Stimulated activated naive CD8-positive, alpha-beta T cell treated with anti-CD3 and anti-CD28 coated beads, Interleukin-15, amount 100 ng/mL, for 72 hours (primary cell): ENCODE measurements around the gene CHDH.

Experiments
- ATAC-seq: fragments of 150-1000 bp; cut with Tn5 transposase; 2 replicates; pipeline ENCODE4 v1.10.0; 2021; ENCODE audit warnings: mild to moderate bottlenecking, moderate library complexity
- DNase-seq, 2 donors: peaks; one replicate each; pipeline ENCODE4 v3.0.0; 2021 to 2022
- H3K27ac Mint-ChIP-seq, 2 donors: one replicate each; pipeline ENCODE4 v1.8.0; 2022; ENCODE audit warnings: mild to moderate bottlenecking in 2 of 2, mixed read lengths in 2 of 2, moderate library complexity in 2 of 2
- H3K27me3 Mint-ChIP-seq: one replicate; pipeline ENCODE4 v1.8.0; 2022; ENCODE audit warnings: mixed read lengths
- H3K4me1 Mint-ChIP-seq: one replicate; pipeline ENCODE4 v1.8.0; 2022; ENCODE audit warnings: mild to moderate bottlenecking, mixed read lengths
- H3K4me3 Mint-ChIP-seq, 2 donors: one replicate each; pipeline ENCODE4 v1.8.0; 2022; ENCODE audit warnings: mild to moderate bottlenecking in 2 of 2, mixed read lengths in 2 of 2, moderate library complexity in 1 of 2
- H3K9me3 Mint-ChIP-seq, 2 donors: one replicate each; pipeline ENCODE4 v1.8.0; 2022; ENCODE audit warnings: mixed read lengths in 2 of 2

The CHDH gene, protein sequence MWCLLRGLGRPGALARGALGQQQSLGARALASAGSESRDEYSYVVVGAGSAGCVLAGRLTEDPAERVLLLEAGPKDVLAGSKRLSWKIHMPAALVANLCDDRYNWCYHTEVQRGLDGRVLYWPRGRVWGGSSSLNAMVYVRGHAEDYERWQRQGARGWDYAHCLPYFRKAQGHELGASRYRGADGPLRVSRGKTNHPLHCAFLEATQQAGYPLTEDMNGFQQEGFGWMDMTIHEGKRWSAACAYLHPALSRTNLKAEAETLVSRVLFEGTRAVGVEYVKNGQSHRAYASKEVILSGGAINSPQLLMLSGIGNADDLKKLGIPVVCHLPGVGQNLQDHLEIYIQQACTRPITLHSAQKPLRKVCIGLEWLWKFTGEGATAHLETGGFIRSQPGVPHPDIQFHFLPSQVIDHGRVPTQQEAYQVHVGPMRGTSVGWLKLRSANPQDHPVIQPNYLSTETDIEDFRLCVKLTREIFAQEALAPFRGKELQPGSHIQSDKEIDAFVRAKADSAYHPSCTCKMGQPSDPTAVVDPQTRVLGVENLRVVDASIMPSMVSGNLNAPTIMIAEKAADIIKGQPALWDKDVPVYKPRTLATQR

GRCh38 chr3:53846134-53846850 lies at the start of gene CHDH, which contains the start of gene IL17RB:
Gene CHDH, minus strand, starts transcription at chr3:53846419. Its CDS starts 22,411 bp downstream, at chr3:53824008.
Gene IL17RB, plus strand, starts transcription at chr3:53846568. Its CDS starts 21 bp downstream, at chr3:53846589.
- DNase-seq = peak in 1 of 2 donors; percentile 9
- ATAC-seq = peak; percentile 76
- Mint-ChIP-seq H3K27ac (peak within 1 kb of the TSS in 1 of 2 donors; percentile 43), H3K4me1 (peaks cover 5% of the 10 kb centered on the region), H3K27me3 (peaks cover 79% of the 10 kb centered on the region), H3K9me3 (no peaks in the 10 kb centered on the region), H3K4me3 (peak within 1 kb of the TSS; percentile 59 to 68)

GRCh38 chr3:53892286-53892637 lies 46.0 kb upstream of the CHDH start:
- peak overlapping the region; percentile 88 to 96 for H3K4me3 Mint-ChIP-seq
- H3K4me1 Mint-ChIP-seq = peaks cover 53% of the 10 kb centered on the region
- peaks cover 0 to 7% of the 10 kb centered on the region in 2 donors for H3K9me3 Mint-ChIP-seq
- no peak for ATAC-seq
- H3K27ac Mint-ChIP-seq = peak overlapping the region; percentile 94 to 99
- no peak for DNase-seq
- no peaks in the 10 kb centered on the region for H3K27me3 Mint-ChIP-seq

DNA sequence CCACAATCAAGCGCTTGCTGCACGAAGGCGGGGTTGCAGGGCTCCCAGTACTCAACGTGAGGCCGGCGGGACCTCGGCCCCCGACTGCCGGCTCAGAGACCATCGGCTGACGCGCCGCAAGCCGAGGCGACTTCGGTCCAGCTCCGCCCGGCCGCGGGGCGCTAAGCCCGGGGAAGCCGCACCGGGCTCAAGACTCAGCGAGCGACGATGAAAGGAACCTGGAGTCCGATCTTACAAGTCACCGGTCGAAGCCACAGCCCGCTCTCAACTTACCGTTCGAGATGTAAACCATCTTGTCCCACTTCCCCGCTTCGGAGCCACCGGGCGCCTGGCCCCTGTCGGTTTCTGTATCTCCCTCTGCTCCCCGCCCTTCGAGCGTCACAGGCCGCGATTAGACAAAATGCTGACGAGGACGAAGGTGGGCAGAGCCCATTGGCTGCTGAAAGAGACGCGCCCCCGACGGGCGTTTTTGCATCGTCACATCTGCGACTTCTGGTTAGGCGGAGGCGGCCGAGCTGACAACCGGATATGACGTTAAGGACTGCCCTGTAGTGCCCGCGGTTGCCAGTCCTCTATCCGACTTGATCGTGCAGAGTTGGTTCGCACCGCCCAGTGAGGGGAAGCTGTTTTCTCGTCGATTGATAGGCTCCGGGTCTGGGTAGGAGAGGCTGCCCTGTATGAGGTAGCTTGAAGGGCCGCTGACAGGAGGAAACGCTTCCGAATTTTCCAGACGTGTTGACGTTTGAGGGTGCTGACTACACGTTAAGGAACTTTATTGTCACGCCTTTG lies 45.5 kb upstream of the CHDH start, which contains the start of gene SELENOK:
TSS of gene SELENOK (minus strand) at position 363 of the 789 bp plus-strand sequence.
- Mint-ChIP-seq H3K4me1 (peaks cover 59% of the 10 kb centered on the region), H3K27me3 (no peaks in the 10 kb centered on the region), H3K9me3 (peaks cover 0 to 7% of the 10 kb centered on the region in 2 donors), H3K27ac (peak within 1 kb of the TSS; percentile 94 to 99), H3K4me3 (peak within 1 kb of the TSS; percentile 88 to 96)
- DNase-seq (peak; percentile 97 to 98), ATAC-seq (peak; percentile 97)

DNA sequence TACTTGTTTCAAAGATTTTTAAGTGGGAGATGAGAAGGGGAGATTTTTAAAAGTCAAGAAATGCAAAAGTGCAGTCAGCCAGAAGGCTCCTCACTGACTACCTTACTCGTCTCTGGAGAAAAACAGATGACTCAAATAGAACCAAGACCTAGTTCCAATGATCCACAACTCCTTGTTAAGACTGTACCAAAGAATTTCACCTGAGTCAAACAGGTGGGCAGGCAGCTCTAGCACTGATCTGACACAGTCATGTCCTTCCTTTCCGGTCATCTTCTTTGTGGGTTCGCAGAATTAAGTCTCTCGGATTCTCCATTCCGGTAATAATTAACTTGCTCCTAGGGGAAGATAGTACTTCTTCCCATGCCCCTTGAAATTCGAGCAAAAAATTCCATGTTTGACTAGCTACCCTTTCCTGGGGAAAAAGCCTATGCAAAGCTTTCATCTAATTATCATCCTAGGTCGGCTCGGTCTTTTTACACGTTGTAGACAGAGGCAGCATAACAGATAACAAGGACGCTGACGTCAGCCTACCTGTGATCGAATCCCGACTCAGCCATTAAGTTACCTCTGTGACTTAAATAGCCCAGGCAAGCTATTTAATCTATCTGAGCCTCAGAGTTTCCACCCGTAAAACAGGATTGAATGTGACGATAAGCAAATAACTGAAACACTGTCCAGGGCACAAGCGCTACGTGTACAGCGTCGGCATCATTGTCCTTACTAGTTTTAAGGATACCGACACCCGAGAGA lies 44.7 kb upstream of the CHDH start:
- Mint-ChIP-seq H3K9me3 (peaks cover 0 to 7% of the 10 kb centered on the region in 2 donors), H3K27ac (peak overlapping the region; percentile 94 to 99), H3K27me3 (no peaks in the 10 kb centered on the region), H3K4me3 (peak overlapping the region; percentile 88 to 96), H3K4me1 (peaks cover 60% of the 10 kb centered on the region)
- peak; percentile 36 for ATAC-seq
- DNase-seq = peak; percentile 24 to 37

- Mint-ChIP-seq H3K27me3 (no peaks in the 10 kb centered on the region), H3K9me3 (peaks cover 0 to 4% of the 10 kb centered on the region in 2 donors), H3K4me3 (no peak overlapping the region), H3K27ac (no peak overlapping the region), H3K4me1 (peaks cover 58% of the 10 kb centered on the region)
- DNase-seq = no peak
- ATAC-seq = no peak
Observed at GRCh38 chr3:53888232-53888631, 42.0 kb upstream of the CHDH start.

DNA sequence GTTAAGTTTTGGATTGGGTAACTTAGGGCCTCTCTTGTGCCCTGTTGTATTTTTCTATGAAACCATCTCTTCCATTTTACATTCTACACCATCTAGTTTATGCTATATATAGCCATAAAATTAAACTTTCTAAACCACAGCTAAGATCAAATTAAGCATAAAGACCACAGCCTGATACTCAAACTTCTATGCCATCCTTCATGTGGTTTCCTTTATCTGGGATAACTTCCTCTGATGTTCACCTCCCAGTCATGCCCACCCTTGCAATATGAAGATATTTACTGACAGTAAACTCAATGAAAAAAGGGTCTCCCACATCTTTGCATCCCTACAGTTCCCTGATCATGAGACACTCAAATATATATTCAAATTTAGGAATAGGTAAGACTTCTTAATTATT lies 41.2 kb upstream of the CHDH start:
- peaks cover 55% of the 10 kb centered on the region for H3K4me1 Mint-ChIP-seq

DNA sequence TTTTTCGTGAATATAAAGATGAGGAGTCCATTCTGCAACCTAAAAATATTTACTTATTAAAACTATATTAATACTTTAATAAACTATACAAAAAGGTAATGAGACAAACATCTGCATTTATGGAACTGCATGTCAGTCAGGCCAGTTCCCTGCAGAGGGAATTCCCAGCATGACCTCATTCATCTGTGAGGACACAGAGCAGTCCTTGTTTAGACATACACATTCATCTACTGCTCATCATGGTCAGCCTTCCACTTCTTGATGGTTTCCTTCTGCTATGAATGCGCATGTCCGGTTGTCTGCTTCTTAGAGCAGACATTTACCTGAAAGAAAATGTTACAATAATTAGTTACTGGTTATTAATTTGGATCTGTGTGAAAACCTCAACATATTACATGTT lies 39.0 kb upstream of the CHDH start:
- DNase-seq (no peak), ATAC-seq (no peak)
- H3K27me3 Mint-ChIP-seq = no peaks in the 10 kb centered on the region
- H3K4me3 Mint-ChIP-seq = no peak overlapping the region
- H3K27ac Mint-ChIP-seq = no peak overlapping the region
- peaks cover 51% of the 10 kb centered on the region for H3K4me1 Mint-ChIP-seq
- no peaks in the 10 kb centered on the region for H3K9me3 Mint-ChIP-seq

More for the DNA sequence above, 41.2 kb upstream of the CHDH start:
- no peak for ATAC-seq
- peak overlapping the region; percentile 10 to 12 for H3K27ac Mint-ChIP-seq
- H3K4me3 Mint-ChIP-seq = peak overlapping the region in 1 of 2 donors; percentile 8
- no peaks in the 10 kb centered on the region for H3K27me3 Mint-ChIP-seq
- no peaks in the 10 kb centered on the region for H3K9me3 Mint-ChIP-seq
- DNase-seq = no peak

DNA sequence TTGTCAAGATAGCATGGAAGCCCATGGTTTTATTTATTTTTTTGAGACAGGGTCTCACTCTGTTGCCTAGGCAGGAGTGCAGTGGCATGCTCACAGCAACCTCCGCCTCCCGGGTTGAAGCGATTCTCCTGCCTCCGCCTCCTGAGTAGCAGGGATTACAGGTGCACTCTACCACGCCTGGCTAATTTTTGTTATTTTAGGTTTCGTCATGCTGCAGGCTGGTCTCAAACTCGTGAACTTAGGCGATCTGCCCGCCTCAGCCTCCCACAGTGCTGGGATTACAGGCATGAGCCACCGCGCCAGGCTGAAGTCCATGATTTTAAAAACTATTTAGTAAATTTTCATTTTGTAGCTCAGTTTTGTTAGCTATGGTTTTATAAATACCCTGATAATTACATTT lies 38.4 kb upstream of the CHDH start:
- no peak for DNase-seq
- H3K9me3 Mint-ChIP-seq = no peaks in the 10 kb centered on the region
- H3K4me3 Mint-ChIP-seq = no peak overlapping the region
- peaks cover 50% of the 10 kb centered on the region for H3K4me1 Mint-ChIP-seq
- H3K27me3 Mint-ChIP-seq = no peaks in the 10 kb centered on the region
- no peak overlapping the region for H3K27ac Mint-ChIP-seq
- no peak for ATAC-seq

DNA sequence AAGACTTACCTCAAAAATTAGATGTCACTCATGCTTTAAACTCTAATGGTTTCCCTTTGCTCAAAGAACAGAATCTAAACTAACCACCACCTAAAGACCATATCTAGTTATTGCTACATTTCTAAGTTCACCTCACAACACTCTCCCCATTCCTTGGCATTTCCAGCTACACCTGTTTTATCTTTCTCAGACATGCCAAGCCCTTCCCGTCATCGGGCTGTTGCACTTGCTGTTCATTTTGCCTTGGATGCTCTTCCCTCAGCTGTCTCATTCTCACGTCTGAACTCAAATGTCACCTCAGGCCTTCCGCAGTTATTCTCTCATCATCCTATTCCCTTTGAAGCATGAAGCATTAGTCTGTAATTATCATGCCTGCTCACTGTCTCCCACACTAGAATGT lies 36.8 kb upstream of the CHDH start:
- Mint-ChIP-seq H3K9me3 (no peaks in the 10 kb centered on the region), H3K4me1 (peaks cover 36% of the 10 kb centered on the region), H3K27ac (no peak overlapping the region), H3K27me3 (no peaks in the 10 kb centered on the region), H3K4me3 (peak overlapping the region; percentile 88 to 96)
- ATAC-seq (no peak), DNase-seq (no peak)

GRCh38 chr3:53881691-53882593 lies 35.7 kb upstream of the CHDH start, which contains the start of gene ACTR8:
Gene ACTR8, minus strand, starts transcription at chr3:53882152. Its CDS starts 51 bp downstream, at chr3:53882101.
- ATAC-seq (peak; percentile 92), DNase-seq (peak; percentile 86 to 87)
- Mint-ChIP-seq H3K4me3 (peak within 1 kb of the TSS; percentile 88 to 96), H3K27ac (peak within 1 kb of the TSS; percentile 99), H3K9me3 (no peaks in the 10 kb centered on the region), H3K27me3 (no peaks in the 10 kb centered on the region), H3K4me1 (peaks cover 25% of the 10 kb centered on the region)

DNA sequence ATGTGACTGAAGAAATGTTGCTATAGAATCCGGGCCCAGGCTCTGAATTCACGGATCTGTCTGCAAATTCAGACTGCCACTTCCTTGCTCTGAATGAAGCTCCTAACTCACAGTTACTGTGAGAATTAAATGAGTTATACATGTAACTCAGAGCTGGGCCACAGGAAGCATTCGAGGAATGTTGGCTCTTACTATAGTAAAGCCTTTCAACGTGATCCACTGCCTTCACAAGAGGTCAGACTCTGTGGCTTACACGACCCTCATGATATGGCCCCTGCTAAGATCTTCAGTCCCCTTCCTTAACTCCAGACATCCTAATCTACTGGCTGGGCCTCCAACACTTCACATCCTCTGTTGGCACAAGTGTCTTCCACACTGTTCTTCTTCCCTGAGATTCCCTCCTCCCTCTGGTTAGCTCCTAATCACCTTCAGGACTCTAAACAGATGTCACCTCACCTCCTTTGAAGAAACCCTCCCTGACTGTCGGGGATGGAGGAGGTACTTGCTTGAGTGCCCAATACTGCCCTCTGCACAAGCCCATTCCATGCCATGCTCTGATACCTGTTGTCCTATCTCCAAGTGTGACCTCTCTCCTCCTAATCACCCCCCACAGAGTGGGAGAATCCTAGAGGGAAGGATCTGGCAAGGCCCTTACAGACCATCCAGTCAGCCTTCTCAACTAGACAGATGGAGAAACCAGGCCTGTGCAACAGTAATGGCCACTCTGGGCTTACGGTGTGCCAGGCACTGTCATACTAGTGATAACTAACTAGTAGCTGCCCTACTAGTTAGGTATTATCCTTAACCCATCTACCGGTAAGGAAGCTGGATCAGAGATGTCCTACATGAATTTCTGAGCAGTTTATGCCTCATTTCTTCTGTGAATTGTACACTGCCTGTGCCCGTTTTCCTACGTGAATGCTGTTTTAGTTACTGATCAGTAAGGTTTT lies 34.5 kb upstream of the CHDH start:
- H3K4me1 Mint-ChIP-seq = peaks cover 22% of the 10 kb centered on the region
- no peaks in the 10 kb centered on the region for H3K27me3 Mint-ChIP-seq
- peak overlapping the region; percentile 99 for H3K27ac Mint-ChIP-seq
- H3K9me3 Mint-ChIP-seq = no peaks in the 10 kb centered on the region
- DNase-seq (no peak), ATAC-seq (no peak)
- H3K4me3 Mint-ChIP-seq = peak overlapping the region; percentile 88 to 96

DNA sequence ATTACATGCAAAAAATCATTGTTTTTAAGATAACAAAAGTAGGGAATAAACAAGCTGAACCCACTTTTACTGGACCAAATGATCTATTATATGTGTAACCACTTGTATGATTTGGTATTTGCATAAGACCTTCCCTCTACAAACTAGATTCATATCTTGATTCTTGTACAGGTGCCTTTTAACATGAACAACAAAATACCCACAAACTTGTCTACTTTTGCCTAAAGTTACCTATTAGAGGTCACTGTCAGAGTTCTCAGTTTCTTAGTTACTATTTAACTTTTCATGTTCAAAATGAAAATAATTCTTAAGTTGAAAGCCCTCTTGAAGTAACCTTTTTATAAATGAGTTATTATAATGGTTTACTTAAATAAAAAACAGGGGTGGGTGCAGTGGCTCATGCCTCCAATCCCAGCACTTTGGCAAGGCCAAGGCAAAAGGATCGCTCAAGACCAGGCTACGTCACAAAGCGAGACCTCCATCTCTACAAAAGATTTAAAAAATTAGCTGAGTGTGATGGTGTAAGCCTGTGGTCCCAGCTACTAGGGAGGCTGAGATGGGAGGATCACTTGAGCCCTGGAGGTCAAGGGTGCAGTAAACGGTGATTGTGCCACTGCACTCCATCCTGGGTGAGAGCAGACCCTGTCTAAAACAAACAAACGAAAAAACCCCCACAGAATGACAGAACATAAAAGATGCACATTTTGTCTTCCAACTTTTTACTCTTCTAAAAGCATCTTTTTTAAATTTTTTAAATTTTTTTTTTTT lies 19.7 kb upstream of the CHDH start:
- no peak for DNase-seq
- Mint-ChIP-seq H3K4me1 (peaks cover 6% of the 10 kb centered on the region), H3K9me3 (no peaks in the 10 kb centered on the region), H3K4me3 (no peak overlapping the region), H3K27me3 (no peaks in the 10 kb centered on the region), H3K27ac (no peak overlapping the region)
- ATAC-seq = no peak
